GM12891 (cell line): Measurements from ENCODE around the gene USH2A.
"Not testable (repeated sequence)": the region's sequence is repeated elsewhere in the genome, so short reads cannot be mapped to it uniquely, and the experiment has no call there.

Experiments
- DNase-seq: peaks from one replicate; pipeline ENCODE4 v3.0.0; 2011; ENCODE audit warnings: low spot score; ENCODE audit not compliant: insufficient read length
- FAIRE-seq: peaks from 2 replicates; lab custom pipeline; 2011; peaks lifted over from hg19 to GRCh38; lab: Jason Lieb, UNC
- PAX5 ChIP-seq: IDR thresholded peaks from 2 replicates; pipeline ENCODE4 v1.6.1; 2011; ENCODE audit warnings: low read length, moderate library complexity, mild to moderate bottlenecking; ENCODE audit not compliant: insufficient read depth, severe bottlenecking
- POLR2A ChIP-seq: IDR thresholded peaks from 2 replicates; pipeline ENCODE4 v1.6.1; 2011; ENCODE audit warnings: low read depth, low read length, control low read depth
- POLR2AphosphoS5 ChIP-seq: IDR thresholded peaks from 2 replicates; pipeline ENCODE4 v1.6.1; 2011; ENCODE audit warnings: low read depth, low read length, control low read depth
- POU2F2 ChIP-seq: IDR thresholded peaks from 2 replicates; pipeline ENCODE4 v1.6.1; 2011; ENCODE audit warnings: low read depth, mild to moderate bottlenecking, control low read depth, low read length, moderate library complexity
- SPI1 ChIP-seq: IDR thresholded peaks from 2 replicates; pipeline ENCODE4 v1.6.1; 2011; ENCODE audit warnings: low read depth, low read length, control low read depth
- TAF1 ChIP-seq: IDR thresholded peaks from 2 replicates; pipeline ENCODE4 v1.6.1; 2011; ENCODE audit warnings: low read depth, low read length, control low read depth

Gene USH2A

GRCh38 chr1:216346526-216346925 is 76.7 kb downstream of the USH2A start:
- no peak for TF ChIP-seq POU2F2
- TF ChIP-seq POLR2A = no peak
- TF ChIP-seq PAX5 = no peak
- no peak for TF ChIP-seq POLR2AphosphoS5
- TF ChIP-seq TAF1 = no peak
- no peak for TF ChIP-seq SPI1
- FAIRE-seq (no peak), DNase-seq (no peak)

GRCh38 chr1:216340542-216340941 is 82.7 kb downstream of the USH2A start:
- not testable (repeated sequence) for DNase-seq, FAIRE-seq

- no peak for TF ChIP-seq PAX5
- TF ChIP-seq POU2F2 = no peak
- TF ChIP-seq SPI1 = 0 out of 2 replicates have a peak, but pooled peaks have one; percentile 6
- TF ChIP-seq POLR2A = no peak
- no peak for TF ChIP-seq POLR2AphosphoS5
- FAIRE-seq = no peak
- DNase-seq = no peak
Observed at GRCh38 chr1:216332462-216332861, 90.8 kb downstream of the USH2A start.

GRCh38 chr1:216332003-216332402 is 91.2 kb downstream of the USH2A start:
- no peak for TF ChIP-seq POLR2A
- TF ChIP-seq POLR2AphosphoS5 = no peak
- TF ChIP-seq SPI1 = no peak
- no peak for TF ChIP-seq POU2F2
- TF ChIP-seq TAF1 = no peak
- no peak for TF ChIP-seq PAX5
- DNase-seq = no peak
- no peak for FAIRE-seq

GRCh38 chr1:216331211-216331610 is 92.0 kb downstream of the USH2A start:
- TF ChIP-seq POLR2AphosphoS5 (no peak), SPI1 (no peak), POLR2A (no peak), PAX5 (no peak), TAF1 (no peak), POU2F2 (no peak)
- DNase-seq (no peak), FAIRE-seq (no peak)

- no peak for DNase-seq
- TF ChIP-seq POU2F2 = no peak
- no peak for TF ChIP-seq SPI1
- no peak for TF ChIP-seq TAF1
- TF ChIP-seq POLR2A = no peak
- no peak for TF ChIP-seq POLR2AphosphoS5
- TF ChIP-seq PAX5 = no peak
- FAIRE-seq = no peak
Observed at GRCh38 chr1:216330262-216330661, 93.0 kb downstream of the USH2A start.

- DNase-seq = no peak
- no peak for TF ChIP-seq PAX5
- TF ChIP-seq TAF1 = no peak
Observed at GRCh38 chr1:216325946-216326345, 97.3 kb downstream of the USH2A start.

GRCh38 chr1:216325336-216325735 is 97.9 kb downstream of the USH2A start:
- DNase-seq (no peak), FAIRE-seq (no peak)
- TF ChIP-seq SPI1 (no peak), POU2F2 (no peak), POLR2AphosphoS5 (no peak), TAF1 (no peak), PAX5 (no peak), POLR2A (no peak)

More at GRCh38 chr1:216325946-216326345, 97.3 kb downstream of the USH2A start:
- no peak for FAIRE-seq

GRCh38 chr1:216323344-216323743 is 99.9 kb downstream of the USH2A start:
- no peak for DNase-seq

GRCh38 chr1:216314379-216315095 is 108.7 kb downstream of the USH2A start:
- FAIRE-seq = no peak
- no peak for DNase-seq

More at GRCh38 chr1:216323344-216323743, 99.9 kb downstream of the USH2A start:
- TF ChIP-seq SPI1 = no peak
- no peak for TF ChIP-seq POU2F2
- TF ChIP-seq POLR2AphosphoS5 = no peak
- TF ChIP-seq POLR2A = no peak
- TF ChIP-seq PAX5 = no peak
- FAIRE-seq = no peak

More at GRCh38 chr1:216314379-216315095, 108.7 kb downstream of the USH2A start:
- TF ChIP-seq TAF1 (no peak), POLR2A (no peak)
